ENCODE measurements around the gene TRIM46.

DNA sequence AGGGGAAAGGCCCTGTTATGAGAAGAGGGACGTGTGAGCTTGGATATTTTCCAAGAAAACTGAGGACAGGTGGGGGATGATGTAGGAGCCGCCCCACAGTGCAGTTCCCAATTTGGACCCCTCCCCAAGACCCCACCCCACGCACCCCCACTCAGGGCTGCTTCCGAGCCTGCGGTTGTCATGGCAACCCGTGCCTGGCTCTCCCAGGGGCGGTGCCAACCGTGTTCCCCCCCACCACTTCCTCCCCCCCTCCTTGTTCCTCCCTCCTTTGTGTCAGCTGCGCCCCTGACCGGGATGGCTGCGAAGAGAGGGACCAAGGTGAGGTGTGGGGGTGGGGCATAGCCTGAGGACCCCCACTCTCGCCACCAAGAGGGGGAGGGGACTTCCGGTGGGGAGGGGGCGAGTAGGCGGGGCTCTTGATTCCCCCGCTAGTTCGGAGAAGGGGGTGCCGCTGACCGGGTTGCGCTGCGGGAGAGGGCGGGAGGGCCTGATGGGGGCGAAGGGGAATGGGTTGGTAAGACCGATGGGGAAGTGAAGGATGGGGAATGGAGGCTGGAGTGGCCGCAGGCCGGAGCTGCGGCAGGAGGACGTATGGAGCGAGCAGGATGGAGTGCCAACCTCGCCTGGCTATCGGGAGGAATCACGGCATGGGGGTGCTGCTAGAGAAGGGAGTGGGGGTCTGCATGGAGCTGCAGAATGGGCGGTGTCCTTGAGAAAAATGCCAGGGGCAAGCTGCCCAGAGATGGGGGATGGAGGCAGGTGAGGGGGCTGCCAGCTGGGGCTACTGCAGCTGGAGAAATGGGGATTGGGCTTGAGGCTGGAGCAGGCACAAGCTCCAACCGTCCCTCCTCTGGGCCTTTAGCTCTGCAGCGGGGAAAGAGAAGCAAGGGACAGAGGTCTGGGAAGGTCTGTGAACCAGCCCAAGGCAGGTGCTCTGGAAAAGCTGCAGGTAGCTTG is 953 bp downstream of the TRIM46 start:
- TF ChIP-seq, protein P1, sequence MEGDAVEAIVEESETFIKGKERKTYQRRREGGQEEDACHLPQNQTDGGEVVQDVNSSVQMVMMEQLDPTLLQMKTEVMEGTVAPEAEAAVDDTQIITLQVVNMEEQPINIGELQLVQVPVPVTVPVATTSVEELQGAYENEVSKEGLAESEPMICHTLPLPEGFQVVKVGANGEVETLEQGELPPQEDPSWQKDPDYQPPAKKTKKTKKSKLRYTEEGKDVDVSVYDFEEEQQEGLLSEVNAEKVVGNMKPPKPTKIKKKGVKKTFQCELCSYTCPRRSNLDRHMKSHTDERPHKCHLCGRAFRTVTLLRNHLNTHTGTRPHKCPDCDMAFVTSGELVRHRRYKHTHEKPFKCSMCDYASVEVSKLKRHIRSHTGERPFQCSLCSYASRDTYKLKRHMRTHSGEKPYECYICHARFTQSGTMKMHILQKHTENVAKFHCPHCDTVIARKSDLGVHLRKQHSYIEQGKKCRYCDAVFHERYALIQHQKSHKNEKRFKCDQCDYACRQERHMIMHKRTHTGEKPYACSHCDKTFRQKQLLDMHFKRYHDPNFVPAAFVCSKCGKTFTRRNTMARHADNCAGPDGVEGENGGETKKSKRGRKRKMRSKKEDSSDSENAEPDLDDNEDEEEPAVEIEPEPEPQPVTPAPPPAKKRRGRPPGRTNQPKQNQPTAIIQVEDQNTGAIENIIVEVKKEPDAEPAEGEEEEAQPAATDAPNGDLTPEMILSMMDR (IDR thresholded peaks at IDR 0.05) = no peak
- no peak for TF ChIP-seq EP300 (IDR thresholded peaks at IDR 0.05)
